ENCODE results near the gene ZNF385B.

DNA sequence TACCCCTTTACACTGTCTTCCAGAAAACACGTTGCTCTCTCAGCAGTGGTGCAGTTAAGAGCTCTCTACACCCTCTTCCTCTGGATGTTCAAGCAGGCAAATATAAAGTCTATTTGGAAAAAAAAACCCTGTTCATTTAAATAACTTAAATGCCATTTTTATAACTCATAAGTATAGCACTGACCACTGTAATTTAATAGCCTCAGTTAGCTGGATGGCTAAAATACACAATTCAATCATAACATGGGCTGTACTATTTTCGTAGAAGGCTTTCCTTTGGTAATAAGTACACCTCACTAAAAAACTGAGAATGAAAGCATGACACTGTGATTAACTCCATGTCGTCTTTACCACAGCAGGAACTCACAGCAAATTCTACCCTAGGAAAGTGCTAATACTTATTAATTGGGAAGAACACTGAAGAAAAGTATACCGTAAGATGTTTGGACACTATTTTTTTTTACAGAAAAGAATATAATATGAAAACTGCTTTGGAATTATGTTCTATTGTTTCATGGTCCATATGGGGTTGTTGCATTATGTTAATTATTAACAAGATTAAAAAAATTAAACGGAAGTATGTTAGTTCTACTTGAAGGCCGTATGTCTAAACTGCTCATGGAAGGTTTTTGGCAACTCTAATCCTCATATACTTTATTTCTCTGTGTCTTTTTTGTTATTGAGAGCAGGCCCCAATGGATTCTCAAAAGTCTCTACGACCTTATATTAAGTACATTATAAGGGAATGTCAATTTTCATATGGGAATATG lies 269.1 kb downstream of the ZNF385B start:
- TF ChIP-seq GATA2 (IDR thresholded peaks at IDR 0.05; ENCODE audit: low read depth, low read length) (no peak), GATA3 (IDR thresholded peaks at IDR 0.05; ENCODE audit: low read depth, low read length) (no peak)
